Measurements from ENCODE around the gene SH2D1A. TPM values are rescaled to one million over a fixed set of nuclear protein-coding genes. Genes with fewer than 3 reads are reported as not detected.
"Not testable (repeated sequence)": the region's sequence is repeated elsewhere in the genome, so short reads cannot be mapped to it uniquely, and the experiment has no call there.

SH2D1A gene
- polyA plus RNA-seq (2013, experiment 1 of 2; ENCODE audit: insufficient read length), result not detected
- polyA plus RNA-seq (2013, experiment 2 of 2; ENCODE audit: insufficient read length), result 0.15 TPM

- DNase-seq, result no peak
These were observed at the start of gene SH2D1A for GRCh38 chrX:124346117-124346876. Gene SH2D1A, plus strand, starts transcription at chrX:124346563. Its CDS starts 80 bp downstream, at chrX:124346643.

GRCh38 chrX:124299323-124299722 is 47.0 kb upstream of the SH2D1A start:
- DNase-seq, result not testable (repeated sequence)

GRCh38 chrX:124300405-124300804 is 46.0 kb upstream of the SH2D1A start:
- DNase-seq, result no peak

GRCh38 chrX:124307253-124307907 is 39.0 kb upstream of the SH2D1A start:
- DNase-seq, result no peak

- no peak for DNase-seq
These were observed 20.6 kb upstream of the SH2D1A start for GRCh38 chrX:124325732-124326131.

GRCh38 chrX:124328765-124329164 is 17.6 kb upstream of the SH2D1A start:
- DNase-seq, result peak; percentile 2

- DNase-seq, result no peak
These were observed 13.6 kb upstream of the SH2D1A start, which contains the start of gene TEX13D for GRCh38 chrX:124332481-124333424. Gene TEX13D, plus strand, starts transcription at chrX:124332660. Its CDS starts 258 bp downstream, at chrX:124332918.

- no peak for DNase-seq
These were observed 12.5 kb upstream of the SH2D1A start for GRCh38 chrX:124333862-124334261.

- DNase-seq, result not testable (repeated sequence)
These were observed 11.8 kb upstream of the SH2D1A start for GRCh38 chrX:124334555-124334954.

- no peak for DNase-seq
These were observed 10.8 kb upstream of the SH2D1A start for GRCh38 chrX:124335598-124335997.

- DNase-seq, result no peak
These were observed 8.4 kb upstream of the SH2D1A start for GRCh38 chrX:124337916-124338315.

- DNase-seq, result no peak
These were observed 7.4 kb upstream of the SH2D1A start for GRCh38 chrX:124338733-124339514.

GRCh38 chrX:124341396-124342132 is 4.8 kb upstream of the SH2D1A start:
- no peak for DNase-seq

- DNase-seq, result no peak
These were observed 4.0 kb upstream of the SH2D1A start for GRCh38 chrX:124342174-124342867.

GRCh38 chrX:124343016-124343415 is 3.3 kb upstream of the SH2D1A start:
- no peak for DNase-seq

GRCh38 chrX:124344246-124344645 is 2.1 kb upstream of the SH2D1A start:
- DNase-seq, result no peak

- no peak for DNase-seq
These were observed 496 bp downstream of the SH2D1A start for GRCh38 chrX:124346877-124347241.

GRCh38 chrX:124347242-124347641 is 879 bp downstream of the SH2D1A start:
- DNase-seq, result no peak

GRCh38 chrX:124348182-124348581 is 1.8 kb downstream of the SH2D1A start:
- DNase-seq, result no peak

- DNase-seq, result no peak
These were observed 2.6 kb downstream of the SH2D1A start for GRCh38 chrX:124348885-124349453.
